Uterus (tissue), 2 donors: ENCODE measurements around the gene CEP350.

Source experiments
- POLR2A ChIP-seq, 2 donors: fragments of 450-650 bp; IDR thresholded peaks; one replicate each; pipeline ENCODE4 v1.6.1; 2016; ENCODE audit warnings: antibody characterized with exemption in 2 of 2, mild to moderate bottlenecking in 1 of 2, moderate library complexity in 1 of 2
- TF ChIP-seq, protein P1 (sequence below), 4 experiments: fragments of 200-600 bp in 2 of 4; fragments of 450-650 bp in 2 of 4; sonication (generic) in 2 of 4; IDR thresholded peaks; one replicate each; pipeline ENCODE4 v1.5.1; 2016 to 2019; ENCODE audit warnings: antibody characterized with exemption in 4 of 4, mild to moderate bottlenecking in 2 of 4, moderate library complexity in 1 of 4

DNA sequence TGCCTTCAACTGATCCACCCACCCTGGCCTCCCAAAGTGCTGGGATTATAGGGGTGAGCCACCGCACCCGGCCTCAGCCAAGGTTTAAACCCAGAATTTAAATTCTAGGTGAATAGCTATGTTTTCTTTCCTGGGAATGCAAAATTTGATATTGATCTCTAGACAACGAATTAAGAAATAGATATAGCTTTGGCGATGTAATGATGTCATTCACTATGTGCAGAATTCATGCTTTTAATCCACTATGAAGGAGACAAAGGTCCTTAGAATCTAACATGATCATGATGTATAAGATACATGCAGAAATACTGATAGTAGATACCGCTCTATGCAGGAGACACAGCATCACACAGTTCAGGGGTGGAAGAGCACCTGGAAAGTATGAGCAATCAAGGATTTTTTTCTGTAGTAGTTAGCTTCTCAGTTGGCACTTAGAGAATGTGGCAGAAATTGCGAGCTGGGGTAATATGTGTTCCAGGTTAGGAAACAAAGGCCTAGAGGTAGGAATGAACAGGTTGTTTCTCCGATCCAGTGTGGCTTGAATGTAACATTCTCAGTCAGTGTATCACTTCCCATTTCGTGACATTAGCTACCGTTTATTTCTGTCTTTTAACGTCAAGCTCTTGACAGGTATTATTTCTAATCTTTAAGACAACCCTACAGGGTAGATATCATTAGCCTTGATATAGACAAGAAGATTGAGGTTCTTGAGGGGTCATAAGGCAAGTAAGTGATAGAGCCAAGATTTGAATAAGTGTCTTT is 3.0 kb upstream of the CEP350 start:
- TF ChIP-seq, protein P1, sequence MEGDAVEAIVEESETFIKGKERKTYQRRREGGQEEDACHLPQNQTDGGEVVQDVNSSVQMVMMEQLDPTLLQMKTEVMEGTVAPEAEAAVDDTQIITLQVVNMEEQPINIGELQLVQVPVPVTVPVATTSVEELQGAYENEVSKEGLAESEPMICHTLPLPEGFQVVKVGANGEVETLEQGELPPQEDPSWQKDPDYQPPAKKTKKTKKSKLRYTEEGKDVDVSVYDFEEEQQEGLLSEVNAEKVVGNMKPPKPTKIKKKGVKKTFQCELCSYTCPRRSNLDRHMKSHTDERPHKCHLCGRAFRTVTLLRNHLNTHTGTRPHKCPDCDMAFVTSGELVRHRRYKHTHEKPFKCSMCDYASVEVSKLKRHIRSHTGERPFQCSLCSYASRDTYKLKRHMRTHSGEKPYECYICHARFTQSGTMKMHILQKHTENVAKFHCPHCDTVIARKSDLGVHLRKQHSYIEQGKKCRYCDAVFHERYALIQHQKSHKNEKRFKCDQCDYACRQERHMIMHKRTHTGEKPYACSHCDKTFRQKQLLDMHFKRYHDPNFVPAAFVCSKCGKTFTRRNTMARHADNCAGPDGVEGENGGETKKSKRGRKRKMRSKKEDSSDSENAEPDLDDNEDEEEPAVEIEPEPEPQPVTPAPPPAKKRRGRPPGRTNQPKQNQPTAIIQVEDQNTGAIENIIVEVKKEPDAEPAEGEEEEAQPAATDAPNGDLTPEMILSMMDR (IDR thresholded peaks at IDR 0.05), result no peak
- TF ChIP-seq POLR2A (IDR thresholded peaks at IDR 0.05), result no peak
